Prostate gland (tissue), 2 donors: ENCODE data around the gene FADS2. TPM values are rescaled to one million over a fixed set of nuclear protein-coding genes. Genes with fewer than 3 reads are reported as not detected.

ENCODE experiments used
- DNase-seq: peaks from one replicate; pipeline ENCODE4 v3.0.0-alpha.2; 2019; ENCODE audit warnings: low spot score
- H3K27ac ChIP-seq, 2 donors: fragments of 200-600 bp; sonication (generic); 2 replicates each; pipeline ENCODE4 v1.5.1; 2017 to 2019
- H3K27me3 ChIP-seq: fragments of 200-600 bp; sonication (generic); replicated peaks from 2 replicates; pipeline ENCODE4 v1.5.1; 2019; ENCODE audit not compliant: insufficient read depth
- H3K36me3 ChIP-seq, 2 donors: fragments of 200-600 bp; sonication (generic); 1 replicate in 1 of 2; 2 replicates in 1 of 2; pipeline versions ENCODE4 v1.5.1 to v1.8.1; 2017 to 2019
- H3K4me1 ChIP-seq: fragments of 200-600 bp; sonication (generic); replicated peaks from 2 replicates; pipeline ENCODE4 v1.5.1; 2019
- H3K4me3 ChIP-seq, 2 donors: fragments of 200-600 bp; sonication (generic); 2 replicates each; pipeline ENCODE4 v1.5.1; 2017 to 2019
- H3K9me3 ChIP-seq: fragments of 200-600 bp; sonication (generic); 2 replicates; pipeline ENCODE4 v1.5.1; 2017
- POLR2A ChIP-seq: fragments of 450-650 bp; IDR thresholded peaks from one replicate; pipeline ENCODE4 v1.6.1; 2016; ENCODE audit warnings: antibody characterized with exemption, mild to moderate bottlenecking
- POLR2AphosphoS5 ChIP-seq: sonication (generic); formaldehyde crosslinking; IDR thresholded peaks from one replicate; pipeline ENCODE4 v1.6.1; 2017; ENCODE audit warnings: antibody characterized with exemption
- WGBS: methylation state at CpG from one replicate; pipeline ENCODE4 v1.1.5; 2018; 5-methylcytosine and 5-hydroxymethylcytosine counted together
- intact Hi-C: fragments of 100-400 bp; cut with DNase I; formaldehyde crosslinking; loops from one replicate; pipeline ENCODE4 v1.14.2; 2022
- total RNA-seq, 2 donors: library from RNA; depleted of rRNA; stranded (reverse); fragments of >200 nt; gene quantifications; one replicate each; pipeline ENCODE4 v1.1.0, GENCODE V29; 2016
- TF ChIP-seq, protein P1 (sequence below), 4 experiments: fragments of 200-600 bp in 2 of 4; fragments of 450-650 bp in 2 of 4; sonication (generic) in 2 of 4; IDR thresholded peaks; 1 replicate in 3 of 4; 2 replicates in 1 of 4; pipeline ENCODE4 v1.5.1; 2016 to 2019; ENCODE audit warnings: antibody characterized with exemption in 4 of 4, mild to moderate bottlenecking in 2 of 4, moderate library complexity in 2 of 4

Gene FADS2
- total RNA-seq, 2 donors from 2014 or later, result 67.5 to 213 TPM

DNA sequence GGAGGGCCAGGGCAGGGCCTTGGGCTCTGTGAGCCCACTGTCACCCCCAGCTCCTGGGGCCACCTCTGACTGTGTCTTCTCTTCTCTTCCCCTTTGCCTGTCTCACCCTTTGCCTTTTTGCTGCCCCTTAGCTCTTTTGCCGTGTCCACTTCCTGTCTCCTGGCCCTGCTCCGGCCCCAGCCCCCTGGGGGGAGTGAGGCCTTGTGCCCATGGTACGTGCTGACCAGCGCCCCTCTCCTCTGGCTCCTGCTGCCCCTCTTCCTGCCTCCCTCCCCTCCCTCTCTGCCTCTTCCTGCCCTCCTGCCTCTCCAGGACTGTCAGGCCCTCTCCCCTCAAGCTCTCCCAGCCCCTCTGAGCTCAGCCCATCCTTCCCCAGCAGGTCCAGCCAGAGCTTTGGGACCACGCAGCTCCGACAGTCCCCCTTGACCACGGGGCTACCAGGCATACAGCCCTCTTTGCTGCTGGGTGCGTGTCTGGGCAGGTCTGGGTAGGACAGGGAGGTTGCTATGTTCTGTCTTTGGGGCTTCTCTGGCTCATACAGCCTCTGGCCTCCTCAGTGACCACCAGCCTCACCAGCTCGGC lies 47.4 kb upstream of the FADS2 start:
- no peak overlapping the region for H3K27ac ChIP-seq
- H3K4me1 ChIP-seq, result no peaks in the 10 kb centered on the region
- H3K4me3 ChIP-seq, result no peak overlapping the region
- DNase-seq, result no peak
- WGBS, result 58% methylated on average over 9 of the region's 9 CpGs
- H3K27me3 ChIP-seq, result no peaks in the 10 kb centered on the region
- H3K9me3 ChIP-seq, result no peaks in the 10 kb centered on the region
- TF ChIP-seq POLR2A (no peak), POLR2AphosphoS5 (no peak)
- TF ChIP-seq, protein P1, sequence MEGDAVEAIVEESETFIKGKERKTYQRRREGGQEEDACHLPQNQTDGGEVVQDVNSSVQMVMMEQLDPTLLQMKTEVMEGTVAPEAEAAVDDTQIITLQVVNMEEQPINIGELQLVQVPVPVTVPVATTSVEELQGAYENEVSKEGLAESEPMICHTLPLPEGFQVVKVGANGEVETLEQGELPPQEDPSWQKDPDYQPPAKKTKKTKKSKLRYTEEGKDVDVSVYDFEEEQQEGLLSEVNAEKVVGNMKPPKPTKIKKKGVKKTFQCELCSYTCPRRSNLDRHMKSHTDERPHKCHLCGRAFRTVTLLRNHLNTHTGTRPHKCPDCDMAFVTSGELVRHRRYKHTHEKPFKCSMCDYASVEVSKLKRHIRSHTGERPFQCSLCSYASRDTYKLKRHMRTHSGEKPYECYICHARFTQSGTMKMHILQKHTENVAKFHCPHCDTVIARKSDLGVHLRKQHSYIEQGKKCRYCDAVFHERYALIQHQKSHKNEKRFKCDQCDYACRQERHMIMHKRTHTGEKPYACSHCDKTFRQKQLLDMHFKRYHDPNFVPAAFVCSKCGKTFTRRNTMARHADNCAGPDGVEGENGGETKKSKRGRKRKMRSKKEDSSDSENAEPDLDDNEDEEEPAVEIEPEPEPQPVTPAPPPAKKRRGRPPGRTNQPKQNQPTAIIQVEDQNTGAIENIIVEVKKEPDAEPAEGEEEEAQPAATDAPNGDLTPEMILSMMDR (IDR thresholded peaks at IDR 0.05), result no peak
- H3K36me3 ChIP-seq, result no peaks in the 10 kb centered on the region
- intact Hi-C loops, result no loop called here

DNA sequence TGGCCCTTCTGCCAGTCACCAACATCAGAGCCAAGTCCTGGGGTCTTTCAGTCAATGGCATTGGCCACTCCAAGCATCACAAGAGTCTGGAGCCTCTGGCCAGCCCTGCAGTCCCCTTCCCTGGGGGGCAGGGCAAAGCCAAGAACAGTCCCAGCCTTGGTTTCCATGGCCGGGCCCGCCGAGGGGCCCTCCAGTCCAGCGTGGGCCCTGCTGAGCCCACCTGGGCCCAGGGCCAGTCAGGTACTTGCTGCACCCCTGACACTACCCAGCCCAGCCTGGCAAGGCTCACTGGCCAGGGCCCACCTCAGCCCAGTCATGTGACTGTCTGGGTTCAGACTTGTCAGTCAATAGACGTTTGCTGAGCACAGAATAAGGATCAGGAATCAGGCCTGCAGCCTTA lies 46.5 kb upstream of the FADS2 start:
- Histone ChIP-seq H3K27ac (no peak overlapping the region), H3K4me3 (no peak overlapping the region), H3K9me3 (no peaks in the 10 kb centered on the region), H3K27me3 (no peaks in the 10 kb centered on the region), H3K36me3 (peaks cover 0 to 8% of the 10 kb centered on the region in 2 donors), H3K4me1 (no peaks in the 10 kb centered on the region)
- WGBS, result 83% methylated on average over 5 of the region's 5 CpGs
- TF ChIP-seq POLR2AphosphoS5 (no peak), POLR2A (no peak)
- TF ChIP-seq, protein P1 (IDR thresholded peaks at IDR 0.05), result no peak
- DNase-seq, result no peak
- intact Hi-C loops, result no loop called here

DNA sequence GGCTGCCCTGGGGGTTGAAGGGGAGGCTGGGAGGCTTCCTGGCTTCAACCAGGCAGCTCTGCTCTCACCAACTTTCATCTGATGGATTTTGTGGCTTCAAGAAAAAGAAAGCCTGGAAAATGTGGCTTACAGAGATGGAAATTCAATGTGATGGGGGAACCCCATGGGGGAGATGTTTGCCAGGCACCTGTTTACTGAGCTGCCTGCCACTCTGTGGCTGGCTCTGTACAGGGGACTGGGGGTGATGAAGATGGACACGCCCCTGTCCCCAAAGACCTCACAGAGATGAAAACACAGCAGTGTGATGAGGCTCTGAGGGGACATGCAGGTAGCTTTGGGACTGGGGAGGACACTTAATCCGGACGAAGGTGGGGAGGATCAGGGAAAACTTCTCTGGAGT lies 45.8 kb upstream of the FADS2 start:
- Histone ChIP-seq H3K4me1 (no peaks in the 10 kb centered on the region), H3K9me3 (no peaks in the 10 kb centered on the region), H3K27ac (no peak overlapping the region), H3K36me3 (peaks cover 0 to 15% of the 10 kb centered on the region in 2 donors), H3K27me3 (no peaks in the 10 kb centered on the region), H3K4me3 (no peak overlapping the region)
- WGBS, result 84% methylated on average over 3 of the region's 3 CpGs
- intact Hi-C loops, result no loop called here
- DNase-seq, result no peak
- no peak for TF ChIP-seq POLR2A
- TF ChIP-seq POLR2AphosphoS5, result no peak
- TF ChIP-seq, protein P1 (IDR thresholded peaks at IDR 0.05), result no peak

DNA sequence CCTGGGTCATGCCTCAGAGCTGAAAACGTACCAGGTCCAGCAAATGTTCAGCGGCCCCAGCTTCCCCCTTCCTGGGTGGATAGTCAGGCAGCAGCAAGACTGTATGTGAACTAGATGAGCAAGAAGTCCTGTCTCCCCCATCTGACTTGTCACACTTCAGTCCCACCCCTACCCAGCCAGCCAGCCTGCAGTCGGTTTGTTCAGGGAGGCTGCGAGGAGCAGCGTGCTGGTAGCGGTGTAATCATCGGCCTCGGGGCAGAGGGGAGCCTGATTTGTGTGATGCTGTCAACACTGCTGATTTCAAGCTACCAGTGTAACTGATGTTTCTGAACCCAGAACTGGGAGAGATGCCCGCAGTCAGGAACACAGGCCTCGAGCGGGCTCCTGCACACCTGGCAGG lies 45.3 kb upstream of the FADS2 start:
- Histone ChIP-seq H3K27ac (no peak overlapping the region), H3K4me1 (no peaks in the 10 kb centered on the region), H3K4me3 (no peak overlapping the region), H3K36me3 (peaks cover 0 to 17% of the 10 kb centered on the region in 2 donors), H3K9me3 (no peaks in the 10 kb centered on the region), H3K27me3 (no peaks in the 10 kb centered on the region)
- TF ChIP-seq POLR2A (no peak), POLR2AphosphoS5 (no peak)
- TF ChIP-seq, protein P1 (IDR thresholded peaks at IDR 0.05), result no peak
- 84% methylated on average over 11 of the region's 11 CpGs for WGBS
- intact Hi-C loops, result no loop called here
- DNase-seq, result no peak

DNA sequence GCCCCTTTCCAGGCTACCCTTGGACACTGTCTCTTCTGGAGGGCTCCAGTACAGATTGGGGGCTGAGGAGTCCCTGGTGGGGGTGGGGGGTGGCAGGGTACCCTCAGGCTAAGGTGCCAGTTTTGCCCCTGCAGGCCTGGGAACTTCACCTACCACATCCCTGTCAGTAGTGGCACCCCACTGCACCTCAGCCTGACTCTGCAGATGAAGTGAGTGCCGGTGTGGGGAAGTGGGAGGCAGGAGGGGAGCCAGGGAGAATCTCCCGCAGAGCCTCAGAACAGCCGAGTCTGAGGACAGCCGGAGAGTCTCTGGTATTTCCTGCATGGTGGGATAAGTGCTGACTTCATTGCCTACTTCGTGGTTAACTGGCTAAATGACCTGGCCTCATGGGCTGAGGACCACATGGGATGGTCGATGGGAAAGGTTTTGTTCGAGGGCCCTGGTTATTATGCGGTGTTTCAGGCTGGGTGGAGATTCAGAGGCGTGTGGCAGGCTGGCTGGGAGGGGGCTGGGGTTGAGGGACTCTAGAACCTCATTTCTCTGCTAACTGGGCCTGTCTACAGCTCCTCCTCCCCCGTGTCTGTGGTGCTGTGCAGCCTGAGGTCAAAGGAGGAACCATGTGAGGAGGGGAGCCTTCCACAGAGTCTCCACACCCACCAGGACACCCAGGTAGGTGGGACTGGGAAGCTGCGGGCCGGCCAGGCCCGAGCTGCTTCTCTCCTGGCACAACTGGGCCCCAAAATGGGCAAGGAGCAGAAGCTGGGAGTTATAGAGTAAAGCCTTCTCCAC lies 44.2 kb upstream of the FADS2 start:
- no peak for DNase-seq
- no peak for TF ChIP-seq POLR2AphosphoS5
- H3K9me3 ChIP-seq, result no peaks in the 10 kb centered on the region
- H3K36me3 ChIP-seq, result peaks cover 0 to 21% of the 10 kb centered on the region in 2 donors
- no peak overlapping the region for H3K4me3 ChIP-seq
- no peaks in the 10 kb centered on the region for H3K27me3 ChIP-seq
- no peaks in the 10 kb centered on the region for H3K4me1 ChIP-seq
- intact Hi-C loops, result no loop called here
- H3K27ac ChIP-seq, result no peak overlapping the region
- WGBS, result 66% methylated on average over 13 of the region's 13 CpGs
